Neural crest cell (in vitro differentiated cells): ENCODE measurements around the gene PTCD3. TPM values are rescaled to one million over a fixed set of nuclear protein-coding genes. Genes with fewer than 3 reads are reported as not detected.

ENCODE experiments used
- DNase-seq: peaks from one replicate; pipeline ENCODE4 v3.0.0; 2021; ENCODE audit warnings: low read depth, mixed read lengths, low spot score
- H3K27ac Mint-ChIP-seq: one replicate; pipeline ENCODE4 v1.8.0; 2021; ENCODE audit warnings: mild to moderate bottlenecking, mixed read lengths; ENCODE audit not compliant: unreplicated experiment
- H3K27me3 Mint-ChIP-seq: 2 replicates; pipeline ENCODE4 v1.8.0; 2021; ENCODE audit warnings: low read depth, mild to moderate bottlenecking, mixed read lengths
- H3K36me3 Mint-ChIP-seq: 2 replicates; pipeline ENCODE4 v1.8.0; 2021; ENCODE audit warnings: low read depth, mild to moderate bottlenecking, mixed read lengths
- H3K4me1 Mint-ChIP-seq: 2 replicates; pipeline ENCODE4 v1.8.0; 2021; ENCODE audit warnings: mixed read lengths
- H3K4me3 Mint-ChIP-seq: one replicate; pipeline ENCODE4 v1.8.0; 2021; ENCODE audit warnings: mild to moderate bottlenecking, mixed read lengths
- H3K9me3 Mint-ChIP-seq: 2 replicates; pipeline ENCODE4 v1.8.0; 2021; ENCODE audit warnings: mixed read lengths
- long read RNA-seq: library from polyadenylated mRNA; unstranded; transcript quantifications from one replicate; pipeline ENCODE4 v2.0.0, GENCODE V29; 2020
- total RNA-seq: library from RNA; stranded (reverse); gene quantifications from 2 replicates; pipeline ENCODE4 v1.2.1, GENCODE V29; 2021
- TF ChIP-seq, protein P1 (sequence below): fragments of 200-600 bp; sonication (generic); conservative IDR thresholded peaks from 2 replicates; pipeline ENCODE4 v1.5.0; 2021; ENCODE audit warnings: antibody characterized with exemption, mild to moderate bottlenecking

The PTCD3 gene
- 147 and 150 TPM in 2 replicates for total RNA-seq
- long read RNA-seq, full-length matches to known transcripts, result 265 of 359 reads
- long read RNA-seq, partial matches to known transcripts, result 31 of 359 reads
- long read RNA-seq, other reads (novel, unspliced or antisense), result 63 of 359 reads

GRCh38 chr2:86105969-86106945, at the start of gene PTCD3:
PTCD3 (plus strand) TSS chr2:86106235; CDS start chr2:86106248, 13 bp downstream.
- H3K36me3 Mint-ChIP-seq, result peaks cover 16% of the 10 kb centered on the region
- H3K27me3 Mint-ChIP-seq, result no peaks in the 10 kb centered on the region
- peak within 1 kb of the TSS; percentile 97 for H3K4me3 Mint-ChIP-seq
- peaks cover 40% of the 10 kb centered on the region for H3K4me1 Mint-ChIP-seq
- peak within 1 kb of the TSS; percentile 100 for H3K27ac Mint-ChIP-seq
- peak; percentile 84 for DNase-seq
- no peaks in the 10 kb centered on the region for H3K9me3 Mint-ChIP-seq
- TF ChIP-seq, protein P1, sequence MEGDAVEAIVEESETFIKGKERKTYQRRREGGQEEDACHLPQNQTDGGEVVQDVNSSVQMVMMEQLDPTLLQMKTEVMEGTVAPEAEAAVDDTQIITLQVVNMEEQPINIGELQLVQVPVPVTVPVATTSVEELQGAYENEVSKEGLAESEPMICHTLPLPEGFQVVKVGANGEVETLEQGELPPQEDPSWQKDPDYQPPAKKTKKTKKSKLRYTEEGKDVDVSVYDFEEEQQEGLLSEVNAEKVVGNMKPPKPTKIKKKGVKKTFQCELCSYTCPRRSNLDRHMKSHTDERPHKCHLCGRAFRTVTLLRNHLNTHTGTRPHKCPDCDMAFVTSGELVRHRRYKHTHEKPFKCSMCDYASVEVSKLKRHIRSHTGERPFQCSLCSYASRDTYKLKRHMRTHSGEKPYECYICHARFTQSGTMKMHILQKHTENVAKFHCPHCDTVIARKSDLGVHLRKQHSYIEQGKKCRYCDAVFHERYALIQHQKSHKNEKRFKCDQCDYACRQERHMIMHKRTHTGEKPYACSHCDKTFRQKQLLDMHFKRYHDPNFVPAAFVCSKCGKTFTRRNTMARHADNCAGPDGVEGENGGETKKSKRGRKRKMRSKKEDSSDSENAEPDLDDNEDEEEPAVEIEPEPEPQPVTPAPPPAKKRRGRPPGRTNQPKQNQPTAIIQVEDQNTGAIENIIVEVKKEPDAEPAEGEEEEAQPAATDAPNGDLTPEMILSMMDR, result no peak

GRCh38 chr2:86056590-86057331, 49.3 kb upstream of the PTCD3 start:
- Mint-ChIP-seq H3K4me1 (no peaks in the 10 kb centered on the region), H3K4me3 (no peak overlapping the region), H3K27me3 (no peaks in the 10 kb centered on the region), H3K36me3 (peaks cover 22% of the 10 kb centered on the region), H3K9me3 (no peaks in the 10 kb centered on the region), H3K27ac (no peak overlapping the region)
- TF ChIP-seq, protein P1, result no peak
- no peak for DNase-seq

GRCh38 chr2:86062043-86062442, 44.0 kb upstream of the PTCD3 start:
- no peaks in the 10 kb centered on the region for H3K27me3 Mint-ChIP-seq
- H3K4me3 Mint-ChIP-seq, result no peak overlapping the region
- no peak overlapping the region for H3K27ac Mint-ChIP-seq
- H3K4me1 Mint-ChIP-seq, result no peaks in the 10 kb centered on the region
- peaks cover 5% of the 10 kb centered on the region for H3K9me3 Mint-ChIP-seq
- no peak for DNase-seq
- TF ChIP-seq, protein P1, result no peak
- peaks cover 52% of the 10 kb centered on the region for H3K36me3 Mint-ChIP-seq

DNA sequence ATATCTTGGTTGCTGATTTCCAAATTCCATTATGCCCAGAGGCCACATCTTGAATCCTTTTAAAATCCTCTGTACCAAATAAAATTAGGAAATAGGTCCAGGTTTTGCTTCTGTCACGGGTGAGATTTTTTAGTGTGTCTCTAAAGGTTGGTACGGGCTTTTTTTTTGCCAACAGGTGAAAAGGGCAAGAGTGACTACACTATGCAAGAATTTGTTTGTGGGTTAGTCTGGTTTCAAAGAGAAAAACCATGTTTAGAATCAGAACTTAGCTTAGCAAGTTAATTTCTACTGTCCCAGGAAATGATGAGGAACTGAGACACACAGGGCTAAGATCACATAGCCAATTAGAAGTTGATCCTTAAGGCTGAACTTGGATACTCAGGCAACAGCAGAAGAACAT, 42.0 kb upstream of the PTCD3 start:
- no peak overlapping the region for H3K4me3 Mint-ChIP-seq
- no peak for DNase-seq
- TF ChIP-seq, protein P1, result no peak
- no peaks in the 10 kb centered on the region for H3K4me1 Mint-ChIP-seq
- H3K36me3 Mint-ChIP-seq, result peaks cover 52% of the 10 kb centered on the region
- no peak overlapping the region for H3K27ac Mint-ChIP-seq
- H3K9me3 Mint-ChIP-seq, result peaks cover 5% of the 10 kb centered on the region
- no peaks in the 10 kb centered on the region for H3K27me3 Mint-ChIP-seq

DNA sequence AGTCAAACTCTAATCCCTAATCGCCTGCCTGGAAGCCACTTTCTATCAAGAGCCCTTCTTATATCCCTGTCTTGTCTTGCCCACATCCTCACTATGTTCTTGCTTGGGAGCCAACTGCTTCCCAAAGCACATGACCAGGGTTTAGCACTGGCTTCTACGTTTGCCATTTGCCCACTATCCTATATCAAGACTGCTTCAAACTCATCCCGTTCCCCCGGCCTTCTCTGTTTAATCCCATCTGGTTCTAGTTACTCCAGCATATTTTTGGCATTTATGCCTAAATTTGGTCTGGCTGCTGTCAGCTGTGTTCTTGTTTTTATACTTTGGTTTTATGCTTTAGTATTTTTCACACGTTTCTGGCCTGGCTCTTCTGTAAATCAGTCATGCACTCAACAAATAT, 40.5 kb upstream of the PTCD3 start:
- DNase-seq, result no peak
- no peak overlapping the region for H3K4me3 Mint-ChIP-seq
- peaks cover 55% of the 10 kb centered on the region for H3K36me3 Mint-ChIP-seq
- H3K27me3 Mint-ChIP-seq, result no peaks in the 10 kb centered on the region
- H3K9me3 Mint-ChIP-seq, result peaks cover 5% of the 10 kb centered on the region
- no peak overlapping the region for H3K27ac Mint-ChIP-seq
- H3K4me1 Mint-ChIP-seq, result no peaks in the 10 kb centered on the region
- TF ChIP-seq, protein P1, result no peak
